WERI-Rb-1 (cell line): ENCODE results near the gene SLC5A5.

ENCODE experiments used
- DNase-seq: peaks from one replicate; pipeline ENCODE4 v3.0.0-alpha.2; 2020
- H3K27ac ChIP-seq: fragments of 250-450 bp; sonication (Bioruptor Pico); 2 replicates; pipeline ENCODE4 v1.5.1; 2020; ENCODE audit warnings: mild to moderate bottlenecking, moderate library complexity
- H3K27me3 ChIP-seq: fragments of 250-450 bp; sonication (Bioruptor Pico); 2 replicates; pipeline ENCODE4 v1.5.1; 2021; ENCODE audit warnings: mild to moderate bottlenecking, low read depth, moderate library complexity; ENCODE audit not compliant: insufficient read depth, severe bottlenecking
- H3K36me3 ChIP-seq: fragments of 250-450 bp; sonication (Bioruptor Pico); 2 replicates; pipeline ENCODE4 v1.5.1; 2020; ENCODE audit warnings: mild to moderate bottlenecking, moderate library complexity
- H3K4me3 ChIP-seq: 2 replicates; pipeline ENCODE4 v1.5.1; 2011; ENCODE audit warnings: low read depth, mild to moderate bottlenecking, control low read depth, low read length
- H3K9me3 ChIP-seq: fragments of 250-450 bp; sonication (Bioruptor Pico); 2 replicates; pipeline ENCODE4 v1.5.1; 2021; ENCODE audit warnings: mild to moderate bottlenecking, moderate library complexity; ENCODE audit not compliant: severe bottlenecking
- CTCF ChIP-seq: IDR thresholded peaks from 2 replicates; pipeline ENCODE4 v1.5.1; 2011; ENCODE audit warnings: low read depth, mild to moderate bottlenecking, control low read depth, inconsistent platforms, low read length

The SLC5A5 gene

GRCh38 chr19:17866312-17866963, 5.3 kb upstream of the SLC5A5 start:
- Histone ChIP-seq H3K27ac (no peak overlapping the region), H3K27me3 (no peaks in the 10 kb centered on the region), H3K36me3 (peaks cover 42% of the 10 kb centered on the region), H3K4me3 (no peak overlapping the region), H3K9me3 (no peaks in the 10 kb centered on the region)
- DNase-seq, result no peak
- no peak for TF ChIP-seq CTCF

- no peak for TF ChIP-seq CTCF
- Histone ChIP-seq H3K4me3 (no peak overlapping the region), H3K27ac (no peak overlapping the region), H3K9me3 (no peaks in the 10 kb centered on the region), H3K27me3 (no peaks in the 10 kb centered on the region), H3K36me3 (peaks cover 37% of the 10 kb centered on the region)
- no peak for DNase-seq
These were observed 4.7 kb upstream of the SLC5A5 start for GRCh38 chr19:17866964-17867486.

GRCh38 chr19:17868669-17869068, 3.1 kb upstream of the SLC5A5 start:
- H3K27ac ChIP-seq, result no peak overlapping the region
- no peak for DNase-seq
- no peaks in the 10 kb centered on the region for H3K9me3 ChIP-seq
- H3K4me3 ChIP-seq, result no peak overlapping the region
- H3K27me3 ChIP-seq, result no peaks in the 10 kb centered on the region
- peaks cover 20% of the 10 kb centered on the region for H3K36me3 ChIP-seq
- no peak for TF ChIP-seq CTCF

- H3K27me3 ChIP-seq, result no peaks in the 10 kb centered on the region
- no peak for DNase-seq
- H3K36me3 ChIP-seq, result peaks cover 15% of the 10 kb centered on the region
- TF ChIP-seq CTCF, result no peak
- no peak overlapping the region for H3K27ac ChIP-seq
- H3K4me3 ChIP-seq, result no peak overlapping the region
- H3K9me3 ChIP-seq, result no peaks in the 10 kb centered on the region
These were observed 2.6 kb upstream of the SLC5A5 start for GRCh38 chr19:17869114-17869608.

GRCh38 chr19:17871032-17871877, 490 bp upstream of the SLC5A5 start:
- Histone ChIP-seq H3K9me3 (no peaks in the 10 kb centered on the region), H3K27me3 (no peaks in the 10 kb centered on the region), H3K36me3 (no peaks in the 10 kb centered on the region), H3K27ac (no peak overlapping the region), H3K4me3 (no peak overlapping the region)
- no peak for DNase-seq
- TF ChIP-seq CTCF, result no peak
